Effector memory CD4-positive, alpha-beta T cell (primary cell): ENCODE results near the gene FAM9C.

Experiments used
- DNase-seq, 3 donors: peaks; one replicate each; pipeline ENCODE4 v3.0.0-alpha.2; 2020
- H3K27ac ChIP-seq: 2 replicates; pipeline ENCODE4 v1.7.0; 2013; ENCODE audit warnings: mild to moderate bottlenecking, low read length, moderate library complexity; ENCODE audit not compliant: insufficient read depth, poor library complexity, severe bottlenecking
- H3K27me3 ChIP-seq: replicated peaks from 2 replicates; pipeline ENCODE4 v1.7.0; 2013; ENCODE audit warnings: mild to moderate bottlenecking, low read length; ENCODE audit not compliant: insufficient read depth, control insufficient read depth, poor library complexity, severe bottlenecking
- H3K36me3 ChIP-seq: 2 replicates; pipeline ENCODE4 v1.7.0; 2013; ENCODE audit warnings: mild to moderate bottlenecking, low read length, moderate library complexity; ENCODE audit not compliant: control insufficient read depth, insufficient read depth
- H3K4me1 ChIP-seq: 2 replicates; pipeline ENCODE4 v1.7.0; 2013; ENCODE audit warnings: low read length, mild to moderate bottlenecking; ENCODE audit not compliant: control insufficient read depth, insufficient read depth, poor library complexity, severe bottlenecking
- H3K4me3 ChIP-seq: 2 replicates; pipeline ENCODE4 v1.7.0; 2013; ENCODE audit warnings: low read length, low read depth, mild to moderate bottlenecking; ENCODE audit not compliant: insufficient read depth, poor library complexity, severe bottlenecking
- H3K9me3 ChIP-seq: 2 replicates; pipeline ENCODE4 v1.7.0; 2013; ENCODE audit warnings: mild to moderate bottlenecking, low read length, moderate library complexity; ENCODE audit not compliant: control insufficient read depth

Gene FAM9C

DNA sequence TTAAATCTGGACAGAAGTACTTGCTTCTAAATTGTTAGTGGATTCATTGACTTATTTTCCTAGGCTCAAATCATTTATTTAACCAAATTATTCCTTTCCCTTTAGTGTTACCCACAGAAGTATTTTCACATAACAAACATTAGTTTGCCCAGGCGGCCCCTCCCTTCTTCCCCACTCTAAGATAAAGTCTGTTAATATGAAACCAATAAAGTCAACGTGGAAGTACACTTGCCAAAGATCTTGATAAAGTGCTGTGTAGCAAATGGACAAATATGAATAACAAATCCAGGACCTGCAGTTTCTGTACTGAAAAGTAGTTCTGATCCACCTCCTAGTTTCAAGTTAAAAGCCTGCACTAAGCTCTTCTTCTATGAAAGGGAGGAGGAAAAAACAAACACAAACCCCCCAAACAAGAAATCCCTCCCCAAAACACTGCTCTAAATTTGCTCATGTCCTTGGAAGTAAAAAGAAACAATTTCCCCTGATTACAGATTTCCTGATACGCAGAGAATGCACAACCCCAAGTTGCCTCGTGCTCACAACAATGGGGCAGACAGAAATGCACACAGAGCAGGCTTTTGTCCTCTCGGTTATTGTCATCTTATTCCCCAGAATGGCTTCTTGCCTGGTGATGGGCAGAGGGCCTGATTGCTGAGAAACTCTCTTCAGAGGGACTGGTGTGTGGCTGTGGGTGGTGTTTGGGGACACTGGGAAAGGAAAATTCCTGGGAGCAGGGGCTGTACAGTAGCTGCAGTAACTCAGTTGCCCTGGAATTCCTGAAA, 46.3 kb downstream of the FAM9C start:
- Histone ChIP-seq H3K36me3 (no peaks in the 10 kb centered on the region), H3K27ac (peak overlapping the region; percentile 70), H3K9me3 (no peaks in the 10 kb centered on the region), H3K27me3 (no peaks in the 10 kb centered on the region), H3K4me3 (no peak overlapping the region), H3K4me1 (peaks cover 40% of the 10 kb centered on the region)
- DNase-seq: no peak

DNA sequence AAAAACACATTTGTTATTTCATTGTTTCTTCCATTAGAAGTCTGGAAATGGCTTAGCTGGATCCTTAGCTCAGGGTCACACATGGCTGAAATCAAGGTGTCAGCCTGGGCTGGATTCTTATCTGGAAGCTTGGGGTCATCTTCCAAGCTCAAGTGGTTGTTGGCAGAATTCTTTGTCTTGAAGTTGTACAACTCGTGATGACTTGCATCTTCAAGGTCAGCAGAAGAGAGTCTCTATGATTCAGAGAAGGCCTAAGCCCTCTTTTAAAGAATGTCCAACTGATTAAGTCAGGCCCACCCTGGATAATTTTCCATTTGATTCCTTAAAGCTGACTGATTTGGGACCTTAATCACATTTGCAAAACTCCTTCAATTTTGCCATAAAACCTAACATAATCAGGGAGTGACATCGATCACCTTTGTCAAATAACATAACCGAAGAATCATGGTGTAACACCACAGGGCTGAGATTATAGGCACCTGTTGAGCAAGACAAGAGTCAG, 47.4 kb downstream of the FAM9C start:
- H3K4me3 ChIP-seq: no peak overlapping the region
- no peaks in the 10 kb centered on the region for H3K36me3 ChIP-seq
- no peaks in the 10 kb centered on the region for H3K27me3 ChIP-seq
- no peak for DNase-seq
- H3K4me1 ChIP-seq: peaks cover 31% of the 10 kb centered on the region
- H3K27ac ChIP-seq: peak overlapping the region; percentile 70
- H3K9me3 ChIP-seq: no peaks in the 10 kb centered on the region

DNA sequence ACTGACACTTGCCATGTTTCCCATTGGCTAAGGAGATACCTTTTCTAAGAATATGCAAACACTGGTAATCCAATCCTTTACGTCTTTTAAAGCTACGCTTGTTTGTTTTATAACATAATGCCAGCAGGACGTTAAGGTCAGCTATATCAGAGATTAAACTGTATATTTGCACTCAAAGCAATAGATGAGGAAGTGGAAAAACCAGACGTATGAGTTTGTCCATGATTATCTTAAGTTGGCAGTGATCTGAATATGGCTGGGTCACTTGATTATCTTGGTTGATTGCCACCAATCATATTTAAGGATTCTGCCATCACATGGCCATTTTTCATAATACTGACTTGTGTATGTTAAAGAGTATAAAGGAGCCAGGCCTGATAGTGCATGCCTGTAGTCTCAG, 50.1 kb downstream of the FAM9C start:
- no peak overlapping the region for H3K27ac ChIP-seq
- no peaks in the 10 kb centered on the region for H3K27me3 ChIP-seq
- DNase-seq: no peak
- H3K36me3 ChIP-seq: no peaks in the 10 kb centered on the region
- H3K4me3 ChIP-seq: no peak overlapping the region
- peaks cover 14% of the 10 kb centered on the region for H3K4me1 ChIP-seq
- no peaks in the 10 kb centered on the region for H3K9me3 ChIP-seq

DNA sequence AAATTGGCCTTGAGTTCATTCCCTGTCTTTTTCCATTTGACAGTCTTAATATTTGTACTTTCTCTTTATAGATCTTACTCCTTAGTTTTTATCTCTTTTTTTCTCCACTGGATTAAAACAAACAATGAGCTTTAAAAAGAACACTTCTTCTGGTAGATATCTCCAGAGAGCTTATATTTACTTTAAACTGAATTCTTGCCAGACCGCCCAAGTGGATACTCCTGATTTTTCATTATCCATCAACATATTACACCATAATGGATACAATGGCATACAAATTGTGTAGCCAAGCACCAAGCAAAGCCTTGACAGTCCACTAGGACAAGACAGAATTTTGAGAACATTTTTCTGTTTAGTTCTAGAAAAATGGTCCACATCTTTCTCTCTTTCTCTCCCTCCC, 50.6 kb downstream of the FAM9C start:
- Histone ChIP-seq H3K27me3 (no peaks in the 10 kb centered on the region), H3K9me3 (no peaks in the 10 kb centered on the region), H3K36me3 (no peaks in the 10 kb centered on the region), H3K4me1 (peaks cover 14% of the 10 kb centered on the region), H3K4me3 (no peak overlapping the region), H3K27ac (no peak overlapping the region)
- DNase-seq: no peak

DNA sequence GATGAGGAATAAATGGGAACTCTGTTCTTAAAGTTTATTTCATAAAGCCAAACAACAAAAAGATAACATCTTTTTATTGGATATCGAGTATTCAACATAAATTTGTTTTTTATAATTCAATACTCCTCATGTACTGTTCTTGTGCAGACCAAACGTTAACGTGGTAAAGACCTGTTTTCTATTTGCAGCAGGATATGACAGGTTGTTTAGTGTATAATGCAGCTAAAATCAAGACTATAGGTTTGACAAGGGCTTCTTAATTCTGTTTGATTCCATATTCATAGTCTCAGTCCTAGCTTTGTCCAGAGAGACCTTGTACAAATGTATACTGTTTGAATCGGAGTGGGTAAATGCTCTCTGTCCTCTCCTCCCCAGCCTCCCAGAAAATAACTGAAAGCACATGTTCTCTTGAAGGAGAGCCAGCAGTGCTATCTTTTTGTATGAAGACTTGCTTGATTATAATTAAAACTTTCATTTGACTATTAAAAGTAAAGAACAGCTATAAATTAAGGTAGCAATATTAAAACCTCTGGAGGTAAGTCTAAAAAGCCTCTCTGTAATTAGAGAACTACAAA, 51.8 kb downstream of the FAM9C start:
- Histone ChIP-seq H3K9me3 (no peaks in the 10 kb centered on the region), H3K27ac (no peak overlapping the region), H3K27me3 (no peaks in the 10 kb centered on the region), H3K36me3 (no peaks in the 10 kb centered on the region), H3K4me1 (peaks cover 5% of the 10 kb centered on the region), H3K4me3 (no peak overlapping the region)
- DNase-seq: no peak

DNA sequence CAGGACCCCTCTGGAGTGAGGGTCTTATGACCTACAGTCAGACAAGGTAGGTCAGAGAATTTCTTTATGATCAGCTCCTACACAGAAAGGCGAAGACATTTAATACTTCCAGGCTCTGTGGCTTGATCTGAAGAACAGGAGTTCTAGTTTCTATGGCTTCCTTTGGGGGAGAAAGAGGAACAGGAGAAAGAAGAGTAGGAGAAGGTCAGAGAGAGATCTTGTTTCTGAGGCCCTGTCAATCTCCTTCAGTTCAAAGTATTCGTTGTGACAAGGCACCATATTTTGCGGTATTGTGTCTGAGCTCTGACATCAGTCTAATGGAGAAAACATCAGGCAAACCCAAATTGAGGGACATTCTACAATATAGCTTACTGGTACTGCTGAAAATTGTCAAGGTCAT, 52.8 kb downstream of the FAM9C start:
- Histone ChIP-seq H3K9me3 (no peaks in the 10 kb centered on the region), H3K4me3 (no peak overlapping the region), H3K4me1 (peaks cover 4% of the 10 kb centered on the region), H3K27me3 (no peaks in the 10 kb centered on the region), H3K27ac (no peak overlapping the region), H3K36me3 (no peaks in the 10 kb centered on the region)
- DNase-seq: no peak

DNA sequence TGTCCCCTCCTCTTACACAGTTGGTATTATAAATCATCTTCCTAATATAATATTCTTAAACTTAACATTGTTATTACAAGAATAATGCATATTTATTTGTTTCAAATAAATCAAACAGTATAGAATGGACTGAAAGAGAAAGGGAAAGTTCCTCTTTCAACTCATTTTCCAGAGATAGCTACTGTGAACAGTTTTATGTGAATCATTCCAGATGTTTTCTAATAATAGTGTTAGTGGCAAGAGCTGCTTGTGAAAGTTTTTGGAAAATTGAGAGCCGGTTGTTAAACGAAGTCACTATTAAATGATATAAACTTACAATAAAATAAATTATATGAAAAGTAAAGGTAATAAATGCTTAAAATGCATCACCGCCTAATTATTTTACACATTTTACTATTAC, 55.0 kb downstream of the FAM9C start:
- no peak overlapping the region for H3K27ac ChIP-seq
- H3K36me3 ChIP-seq: no peaks in the 10 kb centered on the region
- no peak for DNase-seq

DNA sequence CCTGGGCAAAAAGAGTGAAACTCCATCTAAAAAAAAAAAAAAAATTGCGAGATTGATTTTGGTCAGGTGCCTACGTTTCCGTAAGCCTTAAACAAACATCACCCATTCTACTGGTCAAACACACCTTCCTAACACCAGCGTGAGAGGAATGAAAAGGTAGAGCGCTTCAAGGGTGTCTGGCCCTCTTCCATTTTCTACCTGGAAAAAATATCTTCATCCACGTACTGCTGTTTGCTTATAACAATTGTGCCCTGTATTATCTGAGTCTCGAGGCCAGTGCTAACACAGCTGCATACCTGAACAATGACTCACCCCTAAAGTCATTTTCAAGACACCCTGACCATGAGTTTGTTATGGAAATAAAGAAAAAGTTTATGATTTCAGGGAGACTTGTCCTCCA, 55.6 kb downstream of the FAM9C start:
- Histone ChIP-seq H3K27ac (no peak overlapping the region), H3K4me1 (peaks cover 26% of the 10 kb centered on the region), H3K9me3 (no peaks in the 10 kb centered on the region), H3K36me3 (no peaks in the 10 kb centered on the region), H3K4me3 (no peak overlapping the region), H3K27me3 (no peaks in the 10 kb centered on the region)
- DNase-seq: no peak

More for the DNA sequence above, 55.0 kb downstream of the FAM9C start:
- H3K4me3 ChIP-seq: no peak overlapping the region
- no peaks in the 10 kb centered on the region for H3K9me3 ChIP-seq
- H3K4me1 ChIP-seq: peaks cover 21% of the 10 kb centered on the region
- no peaks in the 10 kb centered on the region for H3K27me3 ChIP-seq

DNA sequence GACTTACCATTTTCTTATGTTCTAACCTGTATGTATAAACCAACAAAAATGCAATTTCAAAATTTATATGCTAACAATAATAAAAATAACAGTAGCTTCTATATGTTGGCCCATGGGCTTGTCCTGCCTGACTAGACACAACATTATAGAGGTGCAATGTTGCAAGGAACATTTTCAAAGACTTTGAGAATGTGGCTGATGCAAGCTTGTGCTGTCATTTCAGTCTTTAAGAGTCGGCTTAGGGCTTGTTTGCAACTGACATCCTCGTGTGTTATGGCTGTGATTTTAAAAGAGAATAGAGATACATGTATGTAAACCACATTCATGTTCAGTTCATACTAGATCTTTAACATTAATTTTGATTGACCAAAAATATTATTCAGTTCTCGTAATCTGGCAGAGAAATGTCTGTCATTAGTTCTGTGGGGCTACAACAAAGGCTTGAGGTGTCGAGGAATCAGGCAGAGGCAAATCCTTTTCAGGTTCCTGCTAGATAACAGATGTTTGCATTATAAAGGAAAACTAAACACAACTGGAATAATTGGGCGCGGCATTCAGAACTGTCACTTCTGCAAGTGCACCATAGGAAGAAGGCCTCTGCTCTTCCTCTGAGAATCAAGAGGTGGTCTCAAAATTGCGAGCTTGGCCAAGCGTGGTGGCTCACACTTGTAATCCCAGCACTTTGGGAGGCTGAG, 56.4 kb downstream of the FAM9C start:
- Histone ChIP-seq H3K36me3 (no peaks in the 10 kb centered on the region), H3K27ac (no peak overlapping the region), H3K27me3 (no peaks in the 10 kb centered on the region), H3K9me3 (no peaks in the 10 kb centered on the region), H3K4me3 (no peak overlapping the region), H3K4me1 (peaks cover 34% of the 10 kb centered on the region)
- DNase-seq: no peak

DNA sequence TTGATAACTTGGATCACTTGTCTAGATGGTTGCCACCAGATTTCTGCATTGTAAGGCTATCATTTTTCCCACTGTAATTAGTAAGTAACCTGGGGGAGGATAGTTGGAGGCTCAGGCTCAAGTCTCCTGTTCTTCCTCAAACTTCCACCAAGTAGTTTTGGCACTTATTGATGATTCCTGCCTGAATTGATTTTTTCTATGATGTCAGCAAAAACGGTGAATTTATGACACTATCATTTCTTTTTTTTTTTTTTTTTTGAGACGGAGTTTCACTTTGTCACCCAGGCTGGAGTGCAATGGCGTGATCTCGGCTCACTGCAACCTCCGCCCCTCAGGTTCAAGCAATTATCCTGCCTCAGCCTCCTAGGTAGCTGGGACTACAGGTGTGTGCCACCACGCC, 57.1 kb downstream of the FAM9C start:
- Histone ChIP-seq H3K36me3 (no peaks in the 10 kb centered on the region), H3K27me3 (no peaks in the 10 kb centered on the region), H3K9me3 (no peaks in the 10 kb centered on the region), H3K27ac (no peak overlapping the region), H3K4me3 (no peak overlapping the region), H3K4me1 (peaks cover 38% of the 10 kb centered on the region)
- DNase-seq: no peak
